HCT116 (cell line): ENCODE measurements around the gene AIFM1. TPM values are rescaled to one million over a fixed set of nuclear protein-coding genes. Genes with fewer than 3 reads are reported as not detected.
A peak's percentile ranks its signal among the peaks of the same experiment; 100 is the strongest.

Experiments
- ATAC-seq: fragments of 200-7000 bp; cut with Tn5 transposase; 2 replicates; pipeline ENCODE4 v1.9.1; 2020; ENCODE audit warnings: mild to moderate bottlenecking, moderate library complexity
- BruUV-seq: library from RNA; stranded (reverse); fragments of 400-500 nt; replicated peaks from 2 replicates; lab custom pipeline; 2021; lab: Mats Ljungman, UMichigan
- CTCF ChIA-PET: fragments of 300-600 bp; sonication (Branson Sonifier 250); formaldehyde crosslinking; loops from one replicate; lab custom pipeline; 2021; ENCODE audit warnings: antibody characterized with exemption; lab: Charles Lee
- POLR2A ChIA-PET: fragments of 300-600, 350-600 bp; sonication (Branson Sonifier 250); formaldehyde crosslinking; loops from one replicate; lab custom pipeline; 2021; ENCODE audit warnings: antibody characterized with exemption; lab: Charles Lee
- RAD21 ChIA-PET, 2 experiments: fragments of 300-600 bp; sonication (Branson Sonifier 250); formaldehyde crosslinking; loops; one replicate each; lab custom pipeline; 2023; ENCODE audit warnings: low total read pairs in 2 of 2; ENCODE audit not compliant: uncharacterized antibody in 2 of 2, unreplicated experiment in 2 of 2, low non-redundant PET in 1 of 2; lab: Charles Lee
- DNase-seq: peaks from one replicate; pipeline ENCODE4 v3.0.0-alpha.2; 2010; ENCODE audit warnings: low read depth, low spot score
- H2AFZ ChIP-seq: fragments of 200-600 bp; shearing (Covaris generic), sonication (generic); 2 replicates; pipeline ENCODE4 v1.6.1; 2017; ENCODE audit warnings: low read depth, mixed run types, mixed read lengths, antibody characterized with exemption, low read length; ENCODE audit not compliant: poor library complexity, severe bottlenecking
- H3K27ac ChIP-seq: 2 replicates; pipeline ENCODE4 v1.5.1; 2012; ENCODE audit warnings: low read depth, low read length
- H3K27me3 ChIP-seq: fragments of 200-600 bp; sonication (generic); 2 replicates; pipeline ENCODE4 v1.6.1; 2016; ENCODE audit warnings: mixed run types, low read length, mixed read lengths; ENCODE audit not compliant: insufficient read depth
- H3K36me3 ChIP-seq, 2 experiments: fragments of 200-500 bp in 1 of 2; fragments of 200-600 bp in 1 of 2; sonication (Bioruptor generic) in 1 of 2; sonication (generic) in 1 of 2; 2 replicates each; pipeline versions ENCODE4 v1.5.1 to v1.6.1; 2014 to 2016; ENCODE audit warnings: low read length in 2 of 2, inconsistent platforms in 1 of 2, mixed read lengths in 1 of 2, mixed run types in 1 of 2; ENCODE audit not compliant: insufficient read depth in 2 of 2, control insufficient read depth in 1 of 2
- H3K4me1 ChIP-seq, 2 experiments: fragments of 200-600 bp in 1 of 2; sonication (generic) in 1 of 2; 2 replicates each; pipeline versions ENCODE4 v1.5.1 to v1.6.1; 2012 to 2017; ENCODE audit warnings: low read length in 2 of 2, inconsistent platforms in 1 of 2, mild to moderate bottlenecking in 1 of 2, mixed read lengths in 1 of 2, mixed run types in 1 of 2, moderate library complexity in 1 of 2; ENCODE audit not compliant: insufficient read depth in 2 of 2, control insufficient read depth in 1 of 2
- H3K4me2 ChIP-seq: fragments of 200-600 bp; sonication (generic); 2 replicates; pipeline ENCODE4 v1.6.1; 2017; ENCODE audit warnings: mixed run types, low read length, mixed read lengths
- H3K4me3 ChIP-seq, 2 experiments: fragments of 200-600 bp in 1 of 2; sonication (generic) in 1 of 2; replicated peaks in 1 of 2; 2 replicates each; pipeline ENCODE4 v1.5.1; 2011 to 2016; ENCODE audit warnings: low read length in 2 of 2, control low read depth in 1 of 2, low read depth in 1 of 2, mild to moderate bottlenecking in 1 of 2, mixed read lengths in 1 of 2, mixed run types in 1 of 2
- H3K79me2 ChIP-seq: fragments of 200-600 bp; sonication (generic); 2 replicates; pipeline ENCODE4 v1.6.1; 2017; ENCODE audit warnings: mild to moderate bottlenecking, mixed run types, low read length, moderate library complexity, mixed read lengths; ENCODE audit not compliant: insufficient read depth
- H3K9ac ChIP-seq: fragments of 200-600 bp; sonication (generic); 2 replicates; pipeline ENCODE4 v1.6.1; 2016; ENCODE audit warnings: low read length, mixed read lengths
- H3K9me2 ChIP-seq: fragments of 200-600 bp; sonication (generic), shearing (Covaris generic); 2 replicates; pipeline ENCODE4 v1.6.1; 2017; ENCODE audit warnings: mixed run types, mild to moderate bottlenecking, moderate library complexity; ENCODE audit not compliant: insufficient read depth
- H3K9me3 ChIP-seq, 2 experiments: fragments of 200-500 bp in 1 of 2; fragments of 200-600 bp in 1 of 2; sonication (Bioruptor generic) in 1 of 2; sonication (generic) in 1 of 2; 2 replicates each; pipeline ENCODE4 v1.6.1; 2014 to 2017; ENCODE audit warnings: low read length in 2 of 2, mixed read lengths in 2 of 2, inconsistent platforms in 1 of 2, low read depth in 1 of 2, mild to moderate bottlenecking in 1 of 2, mixed run types in 1 of 2, moderate library complexity in 1 of 2; ENCODE audit not compliant: control insufficient read depth in 1 of 2, insufficient read depth in 1 of 2
- H4K20me1 ChIP-seq: fragments of 200-600 bp; sonication (generic), shearing (Covaris generic); 2 replicates; pipeline ENCODE4 v1.6.1; 2017; ENCODE audit warnings: mixed run types, mild to moderate bottlenecking, moderate library complexity; ENCODE audit not compliant: insufficient read depth
- CEBPB ChIP-seq: IDR thresholded peaks from 2 replicates; pipeline ENCODE4 v1.6.1; 2012; ENCODE audit warnings: low read depth
- EZH2 ChIP-seq: fragments of 200-600 bp; sonication (generic); IDR thresholded peaks from 2 replicates; pipeline ENCODE4 v1.6.1; 2017; ENCODE audit warnings: antibody characterized with exemption, mixed run types
- EZH2phosphoT487 ChIP-seq: fragments of 200-600 bp; IDR thresholded peaks from 2 replicates; pipeline ENCODE4 v1.6.1; 2018; ENCODE audit warnings: antibody characterized with exemption, borderline replicate concordance
- FOSL1 ChIP-seq: IDR thresholded peaks from 2 replicates; pipeline ENCODE4 v1.6.1; 2012; ENCODE audit warnings: low read depth
- POLR2A ChIP-seq: IDR thresholded peaks from 2 replicates; pipeline ENCODE4 v1.7.0; 2011; ENCODE audit warnings: borderline replicate concordance; ENCODE audit not compliant: insufficient read depth, insufficient read length; ENCODE audit errors: extremely low read depth
- POLR2AphosphoS5 ChIP-seq: IDR thresholded peaks from 2 replicates; pipeline ENCODE4 v1.6.1; 2011; ENCODE audit warnings: mild to moderate bottlenecking, low read depth, low read length, moderate library complexity
- SIN3A ChIP-seq: IDR thresholded peaks from 2 replicates; pipeline ENCODE4 v1.6.1; 2012; ENCODE audit warnings: low read depth
- SP1 ChIP-seq: IDR thresholded peaks from 2 replicates; pipeline ENCODE4 v1.6.1; 2012; ENCODE audit warnings: low read depth
- TCF7L2 ChIP-seq: IDR thresholded peaks from 2 replicates; pipeline ENCODE4 v1.7.0; 2011; ENCODE audit warnings: borderline replicate concordance, inconsistent platforms; ENCODE audit not compliant: insufficient read depth, insufficient read length; ENCODE audit errors: extremely low read depth
- YY1 ChIP-seq: IDR thresholded peaks from 2 replicates; pipeline ENCODE4 v1.6.1; 2011; ENCODE audit warnings: low read length, low read depth, moderate library complexity, mild to moderate bottlenecking; ENCODE audit not compliant: insufficient replicate concordance; ENCODE audit errors: extremely low read depth
- ZBTB33 ChIP-seq: IDR thresholded peaks from 2 replicates; pipeline ENCODE4 v1.6.1; 2011; ENCODE audit warnings: mild to moderate bottlenecking, low read length, moderate library complexity; ENCODE audit not compliant: insufficient replicate concordance; ENCODE audit errors: extremely low read depth
- intact Hi-C: fragments of 100-400 bp; cut with micrococcal nuclease; formaldehyde crosslinking; loops from 2 replicates; pipeline ENCODE4 v1.10.0; 2022
- total RNA-seq: library from RNA; stranded (reverse); gene quantifications from one replicate; pipeline ENCODE4 v1.2.1, GENCODE V29; 2021; ENCODE audit not compliant: unreplicated experiment

AIFM1 gene
- total RNA-seq, 1 experiment from 2014 or later, result 50.0 TPM

- no peaks in the 10 kb centered on the region for H3K27me3 ChIP-seq
- no peaks in the 10 kb centered on the region for H3K9me2 ChIP-seq
- H3K79me2 ChIP-seq, result peaks cover 53% of the 10 kb centered on the region
- intact Hi-C loops, result no loop called here
- ATAC-seq (peak; percentile 41), DNase-seq (no peak)
- H3K36me3 ChIP-seq, result no peaks in the 10 kb centered on the region
- H4K20me1 ChIP-seq, result no peaks in the 10 kb centered on the region
- BruUV-seq, result TSS peak; percentile 29
- no peak for TF ChIP-seq POLR2AphosphoS5
- no peak for TF ChIP-seq POLR2A
- no peak for TF ChIP-seq FOSL1
- no peak for TF ChIP-seq YY1
- TF ChIP-seq SIN3A, result no peak
- no peak for TF ChIP-seq ZBTB33
- TF ChIP-seq CEBPB, result no peak
- no peak for TF ChIP-seq SP1
- TF ChIP-seq EZH2phosphoT487, result no peak
- no peak for TF ChIP-seq TCF7L2
- no peak for TF ChIP-seq EZH2
- H3K9ac ChIP-seq, result peak overlapping the region; percentile 77
- peak overlapping the region; percentile 90 for H3K27ac ChIP-seq
- ChIA-PET POLR2A (interaction anchor here (1.0 kb wide), 1 partner anchor 20 kb away, joined by 4 read pairs; no protein-coding TSS in a partner anchor), CTCF (interaction anchor here (0.9 kb wide), 1 partner anchor 12 kb away, joined by 4 read pairs; no protein-coding TSS in a partner anchor), RAD21 (no interaction called here)
- H2AFZ ChIP-seq, result no peak overlapping the region
- no peaks in the 10 kb centered on the region for H3K9me3 ChIP-seq
- peak overlapping the region; percentile 89 for H3K4me2 ChIP-seq
- peak overlapping the region; percentile 57 to 62 for H3K4me3 ChIP-seq
- H3K4me1 ChIP-seq, result peaks cover 11 to 36% of the 10 kb centered on the region in 2 experiments
These were observed 56.8 kb downstream of the AIFM1 start for GRCh38 chrX:130108647-130109428.
